K562 (cell line): Measurements from ENCODE around the gene C1QC. TPM values are rescaled to one million over a fixed set of nuclear protein-coding genes. Genes with fewer than 3 reads are reported as not detected.

Experiments used
- EP300 ChIP-seq: IDR thresholded peaks from 2 replicates; pipeline ENCODE4 v1.6.1; 2012; ENCODE audit warnings: low read length, improper control_type of control experiment
- MYC ChIP-seq, 2 experiments: fragments of 250-450 bp in 1 of 2; sonication (Bioruptor Pico) in 1 of 2; IDR thresholded peaks; 2 replicates each; pipeline versions ENCODE4 v1.5.1 to v1.6.1; 2012 to 2021; ENCODE audit warnings: low read depth in 2 of 2, borderline replicate concordance in 1 of 2, improper control_type of control experiment in 1 of 2, low read length in 1 of 2, mild to moderate bottlenecking in 1 of 2, moderate library complexity in 1 of 2
- NBN ChIP-seq: fragments of 450-650 bp; IDR thresholded peaks from 2 replicates; pipeline ENCODE4 v1.6.1; 2016; ENCODE audit warnings: low read depth, mild to moderate bottlenecking
- REST ChIP-seq, 2 experiments: fragments of 450-650 bp; formaldehyde crosslinking in 1 of 2; IDR thresholded peaks; 2 replicates each; pipeline versions ENCODE4 v1.4.0 to v1.6.1; 2014 to 2020; ENCODE audit warnings: mild to moderate bottlenecking in 2 of 2, borderline replicate concordance in 1 of 2, low read depth in 1 of 2
- TOE1 ChIP-seq, 2 experiments: fragments of 450-650 bp in 1 of 2; sonication (generic) in 1 of 2; formaldehyde crosslinking in 1 of 2; IDR thresholded peaks; 2 replicates each; pipeline versions ENCODE4 v1.7.1 to v1.8.0; 2016 to 2022; ENCODE audit warnings: borderline replicate concordance in 2 of 2, mild to moderate bottlenecking in 2 of 2, antibody characterized with exemption in 1 of 2, inconsistent platforms in 1 of 2, low read depth in 1 of 2, missing genetic modification reagents in 1 of 2, moderate library complexity in 1 of 2
- VEZF1 ChIP-seq: fragments of 200-800 bp; sonication (Bioruptor generic); IDR thresholded peaks from 2 replicates; pipeline ENCODE4 v1.6.1; 2017; ENCODE audit warnings: missing genetic modification characterization, missing compliant biosample characterization
- WHSC1 ChIP-seq: IDR thresholded peaks from one replicate; pipeline ENCODE4 v1.6.1; 2012; ENCODE audit warnings: low read length, control low read depth, inconsistent platforms
- ZNF274 ChIP-seq: IDR thresholded peaks from 2 replicates; pipeline ENCODE4 v1.6.1; 2011; ENCODE audit warnings: low read depth, mild to moderate bottlenecking, low read length, moderate library complexity, borderline replicate concordance
- polyA plus RNA-seq, 8 experiments: library from polyadenylated mRNA; depleted of rRNA in 4 of 8; stranded (reverse) in 5 of 8; unstranded in 3 of 8; fragments of >200 nt; fragmentation: Nextera tagmentation in 2 of 8; fragmentation: Illumina TruSeq in 1 of 8; extraction: Ambion mirVana in 2 of 8; extraction: Trizol in 1 of 8; gene quantifications; 2 replicates each; pipeline versions ENCODE4 v1.2.1 to v1.2.3, GENCODE V29; 2011 to 2014; ENCODE audit warnings: inconsistent platforms in 1 of 8, missing spikeins in 1 of 8
- total RNA-seq, 7 experiments: library from RNA; depleted of rRNA in 6 of 7; stranded (reverse); fragments of >200 nt in 6 of 7; fragmentation: Illumina TruSeq in 2 of 7; extraction: Trizol in 2 of 7; gene quantifications; 2 replicates each; pipeline versions ENCODE4 v1.2.1 to v1.2.3, GENCODE V29; 2011 to 2021; ENCODE audit warnings: low replicate concordance in 1 of 7
- TF ChIP-seq, protein P1 (sequence below), 3 experiments: IDR thresholded peaks in 2 of 3; conservative IDR thresholded peaks in 1 of 3; 2 replicates each; pipeline ENCODE4 v1.5.1; 2011 to 2012; ENCODE audit warnings: low read length in 3 of 3, mild to moderate bottlenecking in 3 of 3, control low read depth in 2 of 3, improper control_type of control experiment in 1 of 3, inconsistent platforms in 1 of 3, low read depth in 1 of 3, mixed read lengths in 1 of 3, moderate library complexity in 1 of 3; ENCODE audit not compliant: insufficient read depth in 2 of 3
- TF ChIP-seq, protein P2 (sequence below): fragments of 250-450 bp; sonication (Bioruptor Pico); IDR thresholded peaks from 2 replicates; pipeline ENCODE4 v1.5.0; 2020; ENCODE audit warnings: mild to moderate bottlenecking
- TF ChIP-seq, protein P3 (sequence below): sonication (generic); formaldehyde crosslinking; IDR thresholded peaks from 2 replicates; pipeline ENCODE4 v1.8.1; 2022; ENCODE audit warnings: missing genetic modification reagents

Gene C1QC
- total and polyA plus RNA-seq, 9 of the 15 experiments (the other 6 are each of a cell fraction or from before 2014, with no cell fraction given): 0.69 TPM; not detected in 8

- TF ChIP-seq REST (IDR thresholded peaks at IDR 0.05; ENCODE audit: borderline replicate concordance) (peak; percentile 23; the same call in 1 of the 2 replicates), REST (CRISPR knock-in tag; IDR thresholded peaks at IDR 0.05; ENCODE audit: low read depth) (no peak), WHSC1 (no peak), EP300 (0 out of 2 replicates have a peak, but pooled peaks have one; percentile 8), TOE1 (IDR thresholded peaks at IDR 0.05; ENCODE audit: borderline replicate concordance) (no peak), TOE1 (CRISPR knock-in tag; IDR thresholded peaks at IDR 0.05; ENCODE audit: borderline replicate concordance, low read depth) (no peak), MYC (IDR thresholded peaks at IDR 0.05; ENCODE audit: low read depth, low read length) (no peak), MYC (CRISPR knock-in tag; IDR thresholded peaks at IDR 0.05; ENCODE audit: borderline replicate concordance, low read depth) (no peak), ZNF274 (no peak), VEZF1 (peak; percentile 51), NBN (no peak)
- TF ChIP-seq, protein P1, sequence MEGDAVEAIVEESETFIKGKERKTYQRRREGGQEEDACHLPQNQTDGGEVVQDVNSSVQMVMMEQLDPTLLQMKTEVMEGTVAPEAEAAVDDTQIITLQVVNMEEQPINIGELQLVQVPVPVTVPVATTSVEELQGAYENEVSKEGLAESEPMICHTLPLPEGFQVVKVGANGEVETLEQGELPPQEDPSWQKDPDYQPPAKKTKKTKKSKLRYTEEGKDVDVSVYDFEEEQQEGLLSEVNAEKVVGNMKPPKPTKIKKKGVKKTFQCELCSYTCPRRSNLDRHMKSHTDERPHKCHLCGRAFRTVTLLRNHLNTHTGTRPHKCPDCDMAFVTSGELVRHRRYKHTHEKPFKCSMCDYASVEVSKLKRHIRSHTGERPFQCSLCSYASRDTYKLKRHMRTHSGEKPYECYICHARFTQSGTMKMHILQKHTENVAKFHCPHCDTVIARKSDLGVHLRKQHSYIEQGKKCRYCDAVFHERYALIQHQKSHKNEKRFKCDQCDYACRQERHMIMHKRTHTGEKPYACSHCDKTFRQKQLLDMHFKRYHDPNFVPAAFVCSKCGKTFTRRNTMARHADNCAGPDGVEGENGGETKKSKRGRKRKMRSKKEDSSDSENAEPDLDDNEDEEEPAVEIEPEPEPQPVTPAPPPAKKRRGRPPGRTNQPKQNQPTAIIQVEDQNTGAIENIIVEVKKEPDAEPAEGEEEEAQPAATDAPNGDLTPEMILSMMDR (IDR thresholded peaks at IDR 0.05 in 2 of 3, conservative IDR thresholded peaks at IDR 0.05 in 1 of 3; ENCODE audit: insufficient read depth in 2 of 3, low read depth in 1 of 3, low read length in 3 of 3): peak; percentile 38 to 48 (median 44)
- TF ChIP-seq, protein P2, sequence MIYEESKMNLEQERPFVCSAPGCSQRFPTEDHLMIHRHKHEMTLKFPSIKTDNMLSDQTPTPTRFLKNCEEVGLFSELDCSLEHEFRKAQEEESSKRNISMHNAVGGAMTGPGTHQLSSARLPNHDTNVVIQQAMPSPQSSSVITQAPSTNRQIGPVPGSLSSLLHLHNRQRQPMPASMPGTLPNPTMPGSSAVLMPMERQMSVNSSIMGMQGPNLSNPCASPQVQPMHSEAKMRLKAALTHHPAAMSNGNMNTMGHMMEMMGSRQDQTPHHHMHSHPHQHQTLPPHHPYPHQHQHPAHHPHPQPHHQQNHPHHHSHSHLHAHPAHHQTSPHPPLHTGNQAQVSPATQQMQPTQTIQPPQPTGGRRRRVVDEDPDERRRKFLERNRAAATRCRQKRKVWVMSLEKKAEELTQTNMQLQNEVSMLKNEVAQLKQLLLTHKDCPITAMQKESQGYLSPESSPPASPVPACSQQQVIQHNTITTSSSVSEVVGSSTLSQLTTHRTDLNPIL: no peak
- TF ChIP-seq, protein P3, sequence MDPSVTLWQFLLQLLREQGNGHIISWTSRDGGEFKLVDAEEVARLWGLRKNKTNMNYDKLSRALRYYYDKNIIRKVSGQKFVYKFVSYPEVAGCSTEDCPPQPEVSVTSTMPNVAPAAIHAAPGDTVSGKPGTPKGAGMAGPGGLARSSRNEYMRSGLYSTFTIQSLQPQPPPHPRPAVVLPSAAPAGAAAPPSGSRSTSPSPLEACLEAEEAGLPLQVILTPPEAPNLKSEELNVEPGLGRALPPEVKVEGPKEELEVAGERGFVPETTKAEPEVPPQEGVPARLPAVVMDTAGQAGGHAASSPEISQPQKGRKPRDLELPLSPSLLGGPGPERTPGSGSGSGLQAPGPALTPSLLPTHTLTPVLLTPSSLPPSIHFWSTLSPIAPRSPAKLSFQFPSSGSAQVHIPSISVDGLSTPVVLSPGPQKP (CRISPR knock-in tag): no peak
Measured at GRCh38 chr1:22639286-22639685, 4.1 kb upstream of the C1QC start (continued).
